Cerebellar nuclear complex (tissue), 1 donor: Measurements from ENCODE around the gene C20orf141.
"Not testable (repeated sequence)": the region's sequence is repeated elsewhere in the genome, so short reads cannot be mapped to it uniquely, and the experiment has no call there.

Experiments
- DNase-seq, 2 experiments: peaks; one replicate each; lab custom pipeline; 2025; lab: John Stamatoyannopoulos, UW

Gene C20orf141

GRCh38 chr20:2814587-2815051 lies at the start of gene C20orf141:
Gene C20orf141 (plus strand): TSS chr20:2814987. CDS start chr20:2815185, 198 bp downstream.
- DNase-seq = no peak

DNA sequence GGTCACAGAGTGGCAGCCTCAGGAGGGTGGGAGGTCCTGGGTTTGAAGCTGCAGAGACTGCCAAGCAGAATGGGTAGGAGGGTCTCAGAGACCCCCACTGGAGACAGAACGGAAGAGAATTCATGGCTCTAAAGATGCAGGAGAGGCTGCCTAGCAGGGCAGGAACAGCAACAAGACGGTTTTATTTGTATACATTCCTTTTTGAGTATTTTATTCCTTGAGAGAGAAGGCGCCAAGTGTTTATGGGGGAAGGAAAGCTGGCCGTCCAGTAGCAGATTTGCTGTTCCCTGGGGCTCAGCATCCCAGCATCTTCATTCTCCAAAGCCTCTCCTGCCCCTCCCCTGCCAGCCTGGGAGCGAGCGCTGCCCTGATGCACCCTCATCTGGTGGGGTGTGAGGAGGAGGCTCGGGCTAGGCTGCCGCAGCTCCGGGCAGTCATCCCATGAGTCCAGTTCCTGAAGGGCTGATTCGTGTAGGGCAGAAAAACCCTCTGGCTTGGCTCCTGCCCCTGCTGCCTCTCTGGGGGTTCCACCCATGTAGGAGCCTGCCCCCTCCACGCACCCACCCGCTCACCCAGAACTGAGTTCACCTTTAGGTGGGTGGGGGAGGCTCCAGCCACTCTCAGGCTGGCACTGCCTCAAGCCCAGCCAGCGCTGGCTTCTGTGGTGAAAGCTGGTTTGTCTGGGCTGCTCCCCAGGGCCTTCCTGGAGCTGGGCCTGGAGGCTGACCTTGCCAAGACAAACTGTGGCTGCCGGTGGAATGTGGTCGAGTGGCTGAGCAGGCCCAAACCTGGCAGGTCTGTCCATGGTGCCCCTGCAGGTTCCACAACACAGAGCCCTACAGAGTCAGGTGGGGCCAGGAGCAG lies 46.8 kb upstream of the C20orf141 start:
- no peak for DNase-seq

- DNase-seq = no peak
Observed at GRCh38 chr20:2768632-2769015, 46.2 kb upstream of the C20orf141 start.

GRCh38 chr20:2770091-2770490 lies 44.7 kb upstream of the C20orf141 start:
- not testable (repeated sequence) for DNase-seq

GRCh38 chr20:2771631-2772080 lies 43.1 kb upstream of the C20orf141 start:
- DNase-seq = no peak

GRCh38 chr20:2773812-2774211 lies 41.0 kb upstream of the C20orf141 start:
- no peak for DNase-seq

- DNase-seq = no peak
Observed at GRCh38 chr20:2775139-2775538, 39.6 kb upstream of the C20orf141 start.

GRCh38 chr20:2778602-2779321 lies 36.0 kb upstream of the C20orf141 start:
- no peak for DNase-seq

DNA sequence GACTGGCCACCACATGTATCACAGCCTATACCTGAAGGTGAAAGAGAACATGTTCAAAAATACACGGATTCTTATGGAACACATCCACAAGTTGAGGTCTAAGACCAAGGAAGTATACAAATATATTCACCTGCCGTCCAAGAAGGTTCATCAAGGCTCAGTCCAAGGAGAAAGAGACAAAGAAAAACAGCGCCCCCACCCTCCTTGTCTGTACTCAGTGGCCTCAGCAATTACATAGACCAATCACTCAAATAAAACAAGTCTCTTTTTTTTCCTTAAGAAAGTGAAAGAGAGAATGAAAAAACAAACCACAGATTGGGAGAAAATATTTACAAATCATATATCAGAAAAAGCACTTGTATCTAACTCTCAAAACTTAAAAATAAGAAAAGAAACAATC lies 33.8 kb upstream of the C20orf141 start:
- no peak for DNase-seq

GRCh38 chr20:2783908-2784566 lies 30.8 kb upstream of the C20orf141 start:
- no peak for DNase-seq

- DNase-seq = no peak
Observed at GRCh38 chr20:2793471-2793870, 21.3 kb upstream of the C20orf141 start.

GRCh38 chr20:2794202-2794748 lies 20.5 kb upstream of the C20orf141 start:
- DNase-seq = no peak

DNA sequence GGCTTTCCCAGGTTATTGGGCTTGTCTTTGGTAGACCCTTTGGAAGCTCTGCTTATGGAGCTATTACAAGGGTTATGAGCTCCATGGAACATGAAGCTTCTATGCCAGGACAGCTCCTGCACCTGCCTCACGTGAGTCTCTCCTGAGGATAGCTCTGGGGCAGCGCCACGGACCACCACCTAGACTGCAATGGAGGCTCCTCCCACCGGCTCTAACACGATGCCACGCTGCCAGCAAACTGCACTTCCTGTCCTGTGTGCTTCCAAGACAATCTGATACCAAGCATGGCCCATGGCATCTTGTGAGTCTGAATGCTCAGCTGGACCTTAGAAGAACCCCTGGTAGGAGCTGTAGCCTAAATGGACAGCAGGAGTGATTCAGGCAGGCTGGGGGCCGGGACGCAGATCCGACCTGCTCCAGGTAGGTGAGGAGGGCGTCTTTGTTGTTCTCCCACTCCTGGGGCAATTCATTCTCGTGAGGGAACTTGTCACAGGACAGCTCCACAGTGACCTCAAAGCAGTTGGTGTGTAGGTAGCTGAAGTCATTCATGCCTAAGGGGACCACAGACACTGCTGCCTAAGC lies 19.8 kb upstream of the C20orf141 start:
- DNase-seq = no peak

DNA sequence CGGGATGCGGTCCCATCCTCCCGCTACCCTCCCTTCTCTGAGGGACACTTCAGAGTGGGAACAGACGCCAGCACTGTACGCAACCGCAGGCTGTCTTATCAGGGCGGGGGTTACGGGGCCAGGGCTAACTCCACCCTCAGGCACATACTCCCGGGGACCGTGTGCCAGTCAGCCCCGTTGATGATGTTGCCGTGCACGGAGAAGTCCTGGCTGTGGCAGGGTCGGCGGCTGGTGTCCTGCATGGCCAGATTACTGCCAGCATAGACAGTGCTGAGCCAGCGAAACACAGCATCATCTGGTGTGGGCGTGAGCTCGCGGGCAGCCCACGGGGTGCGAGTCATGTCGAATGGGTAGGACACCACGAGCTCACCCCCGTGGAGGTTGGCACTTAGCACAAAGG lies 19.3 kb upstream of the C20orf141 start:
- no peak for DNase-seq

DNA sequence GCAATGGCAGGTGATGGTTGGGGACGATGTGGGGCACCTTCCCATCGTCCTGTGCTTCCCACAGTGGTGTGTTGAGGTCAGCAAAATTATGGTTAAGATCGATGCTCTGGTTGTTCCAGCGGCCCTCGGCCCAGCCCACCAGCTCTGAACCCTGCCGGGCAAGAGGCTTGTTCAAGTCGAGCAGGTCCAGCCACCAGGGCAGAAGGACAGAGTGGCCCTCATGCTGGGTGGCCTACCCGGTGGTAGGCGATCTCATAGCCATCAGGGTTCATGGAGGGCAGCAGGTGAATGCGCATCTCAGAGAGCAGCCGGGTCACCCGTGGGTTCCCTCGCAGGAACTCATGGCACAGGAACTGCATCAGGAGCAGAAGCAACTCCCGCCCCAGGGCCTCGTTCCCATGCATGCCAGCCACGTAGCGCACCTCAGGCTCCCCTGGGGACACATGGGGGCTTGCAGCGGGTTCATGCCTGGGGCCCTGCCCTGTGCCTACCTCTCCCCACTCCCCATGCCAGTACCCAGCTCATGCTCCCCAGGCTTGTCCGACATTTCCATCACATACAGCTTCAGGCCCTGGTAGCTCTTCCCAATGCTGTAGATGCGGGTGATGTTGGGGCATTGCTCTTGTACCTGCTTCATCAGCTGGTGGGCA lies 18.7 kb upstream of the C20orf141 start:
- DNase-seq = no peak

- no peak for DNase-seq
Observed at GRCh38 chr20:2797136-2797983, 17.4 kb upstream of the C20orf141 start.

GRCh38 chr20:2798095-2798805 lies 16.5 kb upstream of the C20orf141 start:
- DNase-seq = no peak

GRCh38 chr20:2798814-2799213 lies 16.0 kb upstream of the C20orf141 start:
- no peak for DNase-seq

GRCh38 chr20:2799271-2799670 lies 15.5 kb upstream of the C20orf141 start:
- DNase-seq = no peak
